Activated CD8-positive, alpha-beta memory T cell treated with anti-CD3 and anti-CD28 coated beads for 36 hours (primary cell): ENCODE measurements around the gene PIGB. TPM values are rescaled to one million over a fixed set of nuclear protein-coding genes. Genes with fewer than 3 reads are reported as not detected.

Experiments used
- CTCF ChIA-PET: fragments of 350-600 bp; sonication (Branson Sonifier 250); formaldehyde crosslinking; loops from one replicate; lab custom pipeline; 2021; ENCODE audit warnings: antibody characterized with exemption; lab: Charles Lee
- POLR2A ChIA-PET: fragments of 350-600 bp; sonication (Branson Sonifier 250); formaldehyde crosslinking; loops from one replicate; lab custom pipeline; 2021; ENCODE audit warnings: antibody characterized with exemption; lab: Charles Lee
- total RNA-seq, 2 experiments: library from RNA; stranded (reverse); gene quantifications; one replicate each; pipeline ENCODE4 v1.2.3, GENCODE V29; 2021

PIGB gene
- total RNA-seq: 10 to 100 TPM; 18.5 to 22.2 TPM

DNA sequence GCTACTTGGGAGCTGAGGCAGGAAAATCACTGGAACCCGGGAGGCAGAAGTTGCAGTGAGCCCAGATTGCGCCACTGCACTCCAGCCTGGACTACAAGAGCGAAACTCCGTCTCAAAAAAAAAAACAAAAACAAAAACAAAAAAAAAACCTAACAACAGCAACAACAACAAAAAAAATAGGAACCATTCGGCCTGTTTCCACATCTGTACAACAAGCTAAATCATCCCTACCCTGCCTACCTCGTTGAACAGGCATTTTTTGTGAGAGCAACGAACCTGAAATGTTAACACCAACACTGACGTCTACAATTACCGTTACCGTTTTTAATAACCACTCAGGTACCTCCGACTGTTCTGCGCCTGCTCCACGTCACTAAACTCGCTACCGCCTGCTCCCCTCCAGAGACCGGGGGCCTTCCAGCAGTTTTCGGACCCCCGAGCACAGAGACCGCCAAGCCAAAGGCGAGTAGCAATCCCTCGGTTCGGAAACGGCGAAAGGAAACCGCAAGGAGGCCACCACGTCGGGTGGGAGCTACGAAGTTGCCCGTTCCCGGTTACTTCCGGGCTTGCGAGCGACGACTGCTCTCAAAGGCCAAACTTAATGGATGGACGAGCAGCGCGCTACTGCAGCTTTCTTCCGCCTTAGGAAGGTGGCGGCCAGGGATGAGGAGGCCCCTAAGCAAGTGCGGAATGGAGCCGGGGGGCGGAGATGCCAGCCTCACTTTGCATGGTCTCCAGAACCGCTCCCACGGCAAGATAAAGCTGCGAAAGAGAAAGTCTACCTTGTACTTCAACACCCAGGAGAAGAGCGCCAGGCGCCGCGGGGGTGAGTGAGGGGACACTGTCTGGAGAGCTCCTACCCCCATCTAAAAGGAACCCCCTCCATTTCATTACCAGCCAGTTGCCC is at the start of gene PIGB, which contains the start of gene PIGBOS1:
Gene PIGB, plus strand, starts transcription at position 635 of the 907 bp plus-strand sequence. Its CDS starts 29 bp downstream, at position 664.
Gene PIGBOS1, minus strand, starts transcription at position 536 of the 907 bp plus-strand sequence. CDS start 1,331 bp downstream, outside the sequence.
- CTCF ChIA-PET: interaction anchor here (0.7 to 1.2 kb wide), 6 partner anchors 21 to 169 kb away, joined by 3 read pairs; partner anchors contain the start of genes CCPG1 and PIERCE2
- POLR2A ChIA-PET: interaction anchor here (0.6 to 1.3 kb wide), 5 partner anchors 40 to 122 kb away, joined by 3 to 5 read pairs (median 5); partner anchors contain the start of genes CCPG1, PIERCE2 and RSL24D1

DNA sequence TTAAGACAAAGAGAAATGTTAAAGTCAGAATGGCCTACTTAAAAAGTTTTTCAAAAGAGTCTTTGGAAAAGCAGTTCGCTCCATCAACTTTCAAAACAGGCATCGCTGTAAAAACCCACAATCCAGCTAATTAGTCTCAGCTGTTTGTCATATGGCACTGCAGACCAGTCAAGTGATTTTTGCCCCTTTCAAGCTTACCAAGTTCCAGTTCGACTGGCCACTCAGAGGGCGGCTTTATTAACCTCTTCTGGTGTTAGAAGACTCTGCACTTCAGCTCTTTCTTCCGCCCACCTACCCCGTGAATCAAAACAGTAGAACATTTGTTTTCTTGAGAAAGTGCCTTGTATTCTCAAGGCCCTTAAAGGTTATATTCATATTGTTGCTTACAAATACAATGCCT is 48.7 kb upstream of the PIGB start:
- CTCF ChIA-PET: interaction anchor here (0.8 to 1.6 kb wide), 5 partner anchors 14 to 53 kb away, joined by 3 to 10 read pairs (median 4); partner anchors contain the start of genes PIGB and PIGBOS1

DNA sequence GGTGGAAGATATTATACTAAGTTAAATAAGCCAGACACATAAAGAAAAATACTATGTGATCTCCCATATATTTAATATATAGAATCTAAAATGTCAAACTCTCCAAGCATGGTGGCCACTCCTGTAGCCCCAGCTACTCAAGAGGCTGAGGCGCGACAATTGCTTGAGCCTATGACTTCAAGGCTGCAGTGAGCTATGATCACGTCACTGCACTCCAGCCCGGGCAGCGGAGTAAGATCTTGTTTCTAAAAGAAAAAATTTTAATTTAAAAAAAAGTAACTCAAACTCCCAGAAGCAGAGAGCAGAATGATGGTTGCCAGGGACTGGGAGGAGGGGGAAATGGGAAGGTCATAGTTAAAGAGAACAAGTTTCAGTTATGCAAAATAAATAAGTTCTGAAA is 42.7 kb upstream of the PIGB start:
- CTCF ChIA-PET: interaction anchor here (1.5 to 2.7 kb wide), 4 partner anchors 10 to 54 kb away, joined by 3 to 8 read pairs (median 4); no protein-coding TSS in a partner anchor

More for the DNA sequence above, 48.7 kb upstream of the PIGB start:
- POLR2A ChIA-PET: interaction anchor here (0.7 to 4.7 kb wide), 7 partner anchors 8 to 86 kb away, joined by 3 to 39 read pairs (median 6); no protein-coding TSS in a partner anchor

DNA sequence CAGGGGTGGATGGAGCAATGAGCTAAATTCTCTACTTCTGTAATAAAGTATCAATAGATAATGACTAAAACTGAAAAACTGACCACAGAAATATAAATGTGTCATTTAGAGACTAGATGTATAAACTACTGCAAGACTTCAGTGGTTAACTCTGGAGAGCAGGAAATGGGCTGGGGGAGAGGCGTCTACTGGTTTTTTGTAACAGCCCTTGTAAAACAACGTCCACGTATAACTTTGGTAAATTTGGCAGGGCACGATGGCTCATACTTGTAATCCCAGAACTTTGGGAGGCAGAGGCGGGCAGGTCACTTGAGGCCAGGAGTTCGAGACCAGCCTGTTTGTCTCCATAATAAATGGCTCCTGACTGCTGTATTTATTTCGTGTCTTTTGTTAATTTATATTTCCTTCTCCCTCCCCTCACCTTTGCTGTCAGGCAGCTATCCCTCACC is 41.9 kb upstream of the PIGB start:
- POLR2A ChIA-PET: interaction anchor here (0.7 to 5.3 kb wide), 8 partner anchors 9 to 59 kb away, joined by 3 to 39 read pairs (median 9); no protein-coding TSS in a partner anchor
- CTCF ChIA-PET: interaction anchor here (1.0 to 2.7 kb wide), 7 partner anchors 9 to 59 kb away, joined by 3 to 8 read pairs (median 3); no protein-coding TSS in a partner anchor

More for the DNA sequence above, 42.7 kb upstream of the PIGB start:
- POLR2A ChIA-PET: interaction anchor here (0.7 to 5.3 kb wide), 7 partner anchors 8 to 59 kb away, joined by 3 to 39 read pairs (median 9); no protein-coding TSS in a partner anchor

DNA sequence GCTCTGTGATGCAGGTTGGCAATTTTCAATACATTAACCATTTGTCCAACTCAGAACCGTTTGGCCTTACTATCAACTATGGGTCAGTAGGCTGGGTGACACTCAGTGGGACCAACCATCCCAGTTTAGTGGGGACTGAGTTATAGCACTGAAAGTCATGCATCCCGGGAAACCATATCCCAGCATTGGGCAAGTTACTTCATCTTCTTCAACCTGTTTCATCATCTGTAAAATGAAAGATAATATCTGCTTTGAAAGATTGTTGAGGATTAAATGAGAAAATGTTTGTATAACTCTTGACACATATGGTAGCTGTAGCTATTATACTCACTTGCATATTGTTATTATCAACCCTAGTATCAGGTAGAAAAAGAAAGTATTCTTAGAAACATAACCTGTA is 41.3 kb upstream of the PIGB start:
- POLR2A ChIA-PET: interaction anchor here (1.1 to 5.3 kb wide), 6 partner anchors 10 to 56 kb away, joined by 5 to 39 read pairs (median 9); no protein-coding TSS in a partner anchor
- CTCF ChIA-PET: interaction anchor here (1.0 to 2.7 kb wide), 7 partner anchors 9 to 59 kb away, joined by 3 to 8 read pairs (median 3); no protein-coding TSS in a partner anchor

DNA sequence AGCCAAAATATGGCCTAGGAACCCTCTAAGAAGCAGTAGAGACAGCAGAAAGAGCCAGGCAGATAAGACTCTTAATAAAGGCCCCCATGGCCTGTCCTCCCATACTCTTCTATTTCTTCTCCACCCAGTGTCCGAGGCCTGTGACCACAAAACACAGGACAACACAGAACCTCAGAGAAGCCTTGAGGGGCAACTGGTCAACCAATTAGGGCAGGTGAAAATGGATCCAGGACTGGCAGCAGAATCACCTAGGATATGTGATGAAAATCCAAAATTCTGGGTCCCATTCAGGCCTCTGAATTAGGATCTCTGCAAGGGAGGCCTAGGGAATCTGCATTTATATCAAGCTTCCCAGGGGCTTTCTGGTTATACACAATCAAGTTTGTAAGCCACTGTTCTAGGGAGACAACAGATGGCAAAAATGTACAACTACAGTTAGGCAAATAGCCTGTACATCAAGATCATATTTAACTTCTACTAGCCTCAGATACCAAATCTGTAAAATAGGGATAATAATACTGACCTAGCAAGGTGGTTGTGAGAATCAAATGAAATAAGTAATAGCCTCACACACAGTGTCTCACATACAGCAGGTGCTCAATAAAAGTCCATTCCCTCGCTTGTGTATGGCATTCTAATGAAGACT is 39.8 kb upstream of the PIGB start:
- POLR2A ChIA-PET: interaction anchor here (0.6 to 5.3 kb wide), 4 partner anchors 11 to 60 kb away, joined by 3 to 39 read pairs (median 8); no protein-coding TSS in a partner anchor
- CTCF ChIA-PET: interaction anchor here (1.1 to 2.1 kb wide), 2 partner anchors 58 to 61 kb away, joined by 3 to 4 read pairs; no protein-coding TSS in a partner anchor

DNA sequence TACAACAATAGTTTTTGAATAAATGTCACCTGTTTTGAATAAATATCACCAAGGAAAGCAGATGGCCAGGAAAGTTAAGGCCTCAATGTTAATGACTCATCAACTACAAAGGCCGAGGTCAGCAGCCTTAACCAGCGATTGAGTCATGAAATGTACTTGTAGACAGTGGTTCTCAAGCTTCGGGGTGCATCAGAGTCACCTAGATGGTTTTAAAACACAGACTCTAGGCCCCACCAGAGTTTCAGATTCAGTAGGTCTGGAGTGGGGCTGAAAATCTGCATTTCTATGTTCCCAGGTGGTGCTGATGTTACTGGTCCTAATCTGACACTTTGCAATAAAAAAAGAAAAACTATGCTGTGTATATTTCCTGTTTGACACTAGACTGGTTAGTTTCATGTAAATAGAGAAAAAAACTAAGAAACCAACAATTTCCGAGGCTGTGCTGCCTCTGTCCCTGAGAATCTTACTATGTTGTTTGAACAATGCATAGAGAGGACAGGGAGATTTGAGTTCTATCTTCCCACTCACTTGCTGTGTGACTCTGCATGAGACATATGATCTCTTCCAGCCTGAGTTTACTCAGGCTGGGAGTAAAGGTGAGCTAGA is 39.2 kb upstream of the PIGB start:
- POLR2A ChIA-PET: interaction anchor here (0.6 to 5.3 kb wide), 5 partner anchors 12 to 60 kb away, joined by 3 to 39 read pairs (median 5); no protein-coding TSS in a partner anchor
- CTCF ChIA-PET: interaction anchor here (1.1 to 2.1 kb wide), 4 partner anchors 11 to 62 kb away, joined by 3 to 4 read pairs (median 4); no protein-coding TSS in a partner anchor

DNA sequence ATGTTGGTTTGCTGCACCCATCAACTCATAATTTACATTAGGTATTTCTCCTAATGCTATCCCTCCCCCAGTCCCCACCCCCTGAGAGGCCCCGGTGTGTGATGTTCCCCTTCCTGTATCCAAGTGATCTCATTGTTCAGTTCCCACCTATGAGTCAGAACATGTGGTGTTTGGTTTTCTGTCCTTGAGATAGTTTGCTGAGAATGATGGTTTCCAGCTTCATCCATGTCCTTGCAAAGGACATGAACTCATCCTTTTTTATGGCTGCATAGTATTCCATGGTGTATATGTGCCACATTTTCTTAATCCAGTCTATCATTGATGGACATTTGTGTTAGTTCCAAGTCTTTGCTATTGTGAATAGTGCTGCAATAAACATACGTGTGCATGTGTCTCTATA is 38.4 kb upstream of the PIGB start:
- ChIA-PET POLR2A (interaction anchor here (1.0 to 5.3 kb wide), 5 partner anchors 8 to 61 kb away, joined by 3 to 39 read pairs (median 5); no protein-coding TSS in a partner anchor), CTCF (interaction anchor here (1.1 to 1.2 kb wide), 2 partner anchors 11 to 52 kb away, joined by 3 to 4 read pairs; no protein-coding TSS in a partner anchor)

DNA sequence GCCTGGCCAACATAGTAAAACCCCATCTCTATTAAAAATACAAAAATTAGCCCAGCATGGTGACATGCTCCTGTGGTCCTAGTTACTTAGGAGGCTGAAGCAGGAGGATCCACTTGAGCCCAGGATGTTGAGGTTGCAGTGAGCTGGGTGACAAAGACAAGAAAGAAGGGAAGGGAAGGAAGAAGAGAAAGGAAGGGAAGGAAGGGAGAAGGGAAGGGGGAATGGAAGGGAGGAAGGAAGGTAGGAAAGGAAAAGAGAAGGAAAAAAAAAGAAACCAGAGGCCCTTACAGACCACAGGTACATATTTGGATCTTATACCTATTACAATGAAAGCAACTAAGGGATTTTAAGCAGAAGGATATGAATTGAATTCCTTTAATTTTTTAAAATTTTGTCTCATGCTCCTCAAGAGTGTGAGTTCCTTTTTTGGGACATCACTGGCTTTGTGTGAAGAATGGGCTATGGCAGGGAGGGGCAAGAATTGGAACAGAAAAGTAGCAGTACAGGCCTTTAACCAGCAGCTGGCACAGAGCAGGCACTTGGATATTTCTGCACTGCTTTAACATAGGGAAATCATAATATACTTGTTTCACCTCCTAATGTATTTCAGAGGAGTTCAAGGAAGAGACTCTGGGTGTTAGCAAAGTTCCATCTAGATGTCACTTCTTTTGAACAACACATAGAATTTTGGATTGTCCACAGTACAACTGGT is 37.3 kb upstream of the PIGB start:
- POLR2A ChIA-PET: interaction anchor here (0.7 to 2.3 kb wide), 10 partner anchors 9 to 63 kb away, joined by 3 to 8 read pairs (median 4); no protein-coding TSS in a partner anchor
- CTCF ChIA-PET: interaction anchor here (0.6 to 1.6 kb wide), 7 partner anchors 10 to 64 kb away, joined by 3 to 4 read pairs (median 3); no protein-coding TSS in a partner anchor

DNA sequence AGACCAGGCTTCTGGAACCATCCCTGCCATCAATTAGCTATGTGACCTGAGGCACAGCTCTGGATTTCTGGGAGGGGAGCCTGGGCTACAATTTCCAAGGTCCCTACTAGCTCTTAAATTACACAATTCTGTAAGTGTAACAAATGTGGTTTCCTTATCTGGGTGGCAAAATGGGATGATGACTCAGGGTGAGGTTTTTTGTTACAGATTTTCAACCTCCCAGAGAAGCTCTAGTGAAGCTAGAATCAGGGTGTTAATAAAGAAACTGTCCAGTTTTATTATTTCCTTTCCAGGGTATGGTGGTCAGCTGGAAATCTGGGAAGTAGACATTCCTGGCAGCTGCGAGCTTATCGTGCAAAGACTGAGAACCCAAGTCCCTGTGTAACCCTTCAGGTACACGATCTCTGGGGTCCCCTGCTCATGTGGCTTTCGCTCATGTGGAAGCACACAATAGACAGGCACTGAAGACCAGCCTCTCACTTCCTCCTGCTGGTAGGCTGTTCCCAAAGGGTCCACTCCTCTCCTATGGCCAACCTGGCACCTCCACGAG is 36.7 kb upstream of the PIGB start:
- CTCF ChIA-PET: interaction anchor here (0.8 to 1.6 kb wide), 6 partner anchors 11 to 65 kb away, joined by 3 to 4 read pairs (median 3); no protein-coding TSS in a partner anchor
- POLR2A ChIA-PET: interaction anchor here (0.7 to 2.3 kb wide), 9 partner anchors 10 to 64 kb away, joined by 3 to 8 read pairs (median 5); no protein-coding TSS in a partner anchor

DNA sequence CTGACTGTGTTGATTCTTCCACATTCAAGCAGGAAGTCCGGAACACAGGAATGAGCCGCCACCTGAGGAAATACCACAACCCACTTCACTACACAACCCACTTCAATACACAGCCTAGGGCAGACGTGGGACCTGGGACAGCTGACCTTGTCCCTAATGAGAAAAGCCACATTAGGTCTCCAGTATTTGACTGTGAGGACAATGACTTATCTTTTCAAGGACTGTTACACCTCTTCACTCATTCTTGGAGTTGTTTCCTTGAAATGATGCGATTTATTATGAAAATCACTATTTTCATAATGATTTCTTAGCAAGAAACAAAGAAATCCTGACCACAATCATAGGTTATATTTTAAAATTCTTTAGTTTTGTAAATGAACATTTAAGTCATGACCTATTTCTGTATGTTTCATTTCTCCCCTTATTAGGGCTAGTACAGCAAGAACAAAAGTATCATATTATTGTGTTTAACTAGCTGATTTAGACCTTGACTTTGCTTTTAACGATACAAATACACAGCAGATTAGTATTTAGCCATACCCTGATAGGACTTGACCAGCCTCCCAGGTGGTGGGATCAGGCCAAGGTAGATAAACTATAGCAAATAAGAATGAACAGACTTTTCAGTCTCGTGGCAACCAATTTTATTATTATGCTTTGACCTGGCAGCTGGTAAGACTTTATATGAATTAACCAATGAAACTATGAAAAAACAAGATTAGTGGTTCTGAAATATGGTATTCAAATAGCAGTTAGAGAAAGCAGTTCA is 35.5 kb upstream of the PIGB start:
- CTCF ChIA-PET: interaction anchor here (1.1 to 2.2 kb wide), 2 partner anchors 14 to 66 kb away, joined by 4 to 10 read pairs; no protein-coding TSS in a partner anchor
- POLR2A ChIA-PET: interaction anchor here (0.6 to 1.2 kb wide), 5 partner anchors 46 to 87 kb away, joined by 3 to 5 read pairs (median 4); partner anchors contain the start of gene RSL24D1

DNA sequence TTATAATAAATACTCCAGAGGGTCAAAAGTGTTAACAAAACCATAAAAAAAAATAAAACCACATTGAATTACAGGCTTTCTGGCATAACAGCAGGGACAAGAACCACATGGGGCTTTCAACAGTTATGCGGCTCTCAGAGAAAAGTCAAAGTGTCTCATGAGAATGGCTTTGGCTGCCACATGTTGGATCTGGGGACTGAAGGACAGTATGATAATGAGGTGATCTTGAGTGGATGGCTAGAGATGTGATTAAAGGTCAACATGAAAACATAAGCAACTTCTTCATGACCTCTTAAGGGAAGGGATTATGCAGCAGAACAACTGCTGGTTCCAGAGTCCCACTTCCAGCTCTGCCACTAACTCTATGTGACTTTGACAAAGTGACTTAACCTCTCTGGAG is 34.6 kb upstream of the PIGB start:
- ChIA-PET POLR2A (interaction anchor here (0.8 to 1.5 kb wide), 3 partner anchors 17 to 66 kb away, joined by 4 to 6 read pairs (median 5); no protein-coding TSS in a partner anchor), CTCF (interaction anchor here (2.2 kb wide), 1 partner anchor 14 kb away, joined by 10 read pairs; no protein-coding TSS in a partner anchor)

DNA sequence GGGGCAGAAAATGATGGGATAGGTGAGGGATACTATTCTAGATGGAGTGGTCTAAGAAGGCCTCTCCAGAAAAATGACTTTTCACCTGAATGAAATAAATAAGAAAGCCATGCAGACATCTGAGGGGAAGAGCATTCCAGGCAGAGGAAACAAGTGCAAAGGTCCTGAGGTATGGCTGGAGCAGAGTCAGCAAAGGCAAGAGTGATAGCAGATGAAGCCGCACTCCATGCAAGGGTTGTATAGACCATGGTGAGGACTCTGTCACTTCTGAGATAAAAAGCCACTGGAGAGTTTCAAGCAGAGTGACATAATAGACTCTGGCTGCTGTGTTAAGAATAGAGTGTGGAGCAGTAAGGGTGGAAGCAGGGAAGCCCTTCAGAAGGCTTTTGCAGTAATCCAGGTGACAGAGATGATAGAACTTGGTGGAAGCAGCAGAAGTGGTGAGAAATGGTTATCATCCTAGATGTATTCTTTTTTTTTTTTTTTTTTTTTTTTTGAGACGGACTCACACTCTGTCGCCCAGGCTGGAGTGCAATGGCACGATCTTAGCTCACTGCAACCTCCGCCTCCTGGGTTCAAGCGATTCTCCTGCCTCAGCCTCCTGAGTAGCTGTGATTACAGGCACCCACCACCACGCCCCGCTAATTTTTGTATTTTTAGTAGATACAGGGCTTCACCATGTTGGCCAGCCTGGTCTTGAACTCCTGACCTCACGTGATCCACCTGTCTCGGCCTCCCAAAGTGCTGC is 32.4 kb upstream of the PIGB start:
- CTCF ChIA-PET: interaction anchor here (1.2 to 3.3 kb wide), 2 partner anchors 10 to 21 kb away, joined by 3 to 8 read pairs; no protein-coding TSS in a partner anchor
- POLR2A ChIA-PET: interaction anchor here (0.9 to 2.4 kb wide), 9 partner anchors 9 to 89 kb away, joined by 3 to 22 read pairs (median 9); partner anchors contain the start of gene RSL24D1
